HG03565 (cell line): Measurements from ENCODE around the gene RBKS.

Source experiments
- ATAC-seq: cut with Tn5 transposase; IDR thresholded peaks from one replicate; pipeline ENCODE4 v1.9.1; 2021; ENCODE audit warnings: mild to moderate bottlenecking, moderate library complexity; ENCODE audit not compliant: unreplicated experiment

The RBKS gene

DNA sequence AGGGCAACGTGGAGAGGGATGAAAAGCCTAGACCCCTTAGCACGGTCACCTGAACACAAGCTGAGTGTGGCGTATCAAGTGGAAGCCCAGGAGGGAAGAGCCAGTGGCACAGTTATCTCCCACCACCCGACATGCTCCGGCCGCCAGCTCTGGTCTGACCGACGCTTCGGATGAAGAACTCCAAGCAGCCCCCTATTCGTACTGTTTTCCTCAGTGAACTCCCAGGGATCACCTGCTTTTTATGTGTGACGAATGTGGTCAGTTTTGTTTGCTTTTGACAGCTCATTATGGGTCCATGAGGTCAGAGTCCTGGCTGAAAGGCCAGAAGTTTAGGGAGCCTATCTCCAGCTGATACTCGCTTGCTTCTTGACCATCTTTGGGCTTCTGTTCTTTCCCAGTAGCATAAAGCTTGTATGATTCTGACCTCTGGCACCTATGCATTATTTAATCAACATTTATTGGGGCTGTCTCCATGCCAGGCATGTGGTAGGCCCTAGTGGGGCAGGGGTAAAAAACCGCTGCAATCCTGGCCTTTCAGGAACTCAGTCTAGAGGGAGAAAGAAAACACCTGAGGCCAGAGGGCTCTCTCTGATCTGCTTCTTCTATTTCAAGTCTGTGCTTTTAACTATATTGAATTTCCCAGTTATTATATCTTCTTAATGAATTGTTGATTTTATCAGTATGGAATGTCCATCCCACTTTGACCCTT, 151.7 kb downstream of the RBKS start:
- ATAC-seq, result no peak

DNA sequence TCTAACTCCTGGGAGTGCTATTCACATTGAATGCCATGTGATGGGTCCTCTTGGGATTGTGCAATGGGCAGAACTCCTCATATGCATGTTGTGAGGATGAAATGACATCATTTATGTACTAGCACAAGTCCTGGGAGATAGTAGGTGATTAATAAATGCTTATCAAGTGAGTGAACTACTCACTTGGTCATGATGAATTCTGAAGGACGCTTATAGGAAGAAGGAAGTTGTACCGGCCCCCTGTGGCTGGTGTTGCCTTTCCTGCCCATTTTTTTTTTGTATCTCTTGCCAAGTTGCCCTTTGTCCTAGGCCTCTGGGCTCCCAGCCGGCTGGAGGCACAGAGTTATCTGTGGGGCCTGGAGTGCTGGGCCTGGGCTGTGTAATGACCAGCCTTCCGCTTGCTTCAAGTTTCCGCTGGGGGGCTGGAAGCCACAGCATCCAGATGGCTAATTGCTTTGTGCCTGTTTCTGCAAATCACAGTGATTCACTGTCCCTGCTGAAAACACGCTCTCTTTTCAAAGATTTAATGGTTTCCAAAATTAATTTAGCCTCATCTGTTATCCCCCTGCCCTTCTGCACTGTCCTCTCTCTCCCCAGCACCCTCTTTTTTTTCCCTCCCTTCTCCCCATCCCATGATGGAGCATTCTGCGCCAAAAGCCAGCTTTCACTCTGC, 152.4 kb downstream of the RBKS start:
- ATAC-seq, result no peak

DNA sequence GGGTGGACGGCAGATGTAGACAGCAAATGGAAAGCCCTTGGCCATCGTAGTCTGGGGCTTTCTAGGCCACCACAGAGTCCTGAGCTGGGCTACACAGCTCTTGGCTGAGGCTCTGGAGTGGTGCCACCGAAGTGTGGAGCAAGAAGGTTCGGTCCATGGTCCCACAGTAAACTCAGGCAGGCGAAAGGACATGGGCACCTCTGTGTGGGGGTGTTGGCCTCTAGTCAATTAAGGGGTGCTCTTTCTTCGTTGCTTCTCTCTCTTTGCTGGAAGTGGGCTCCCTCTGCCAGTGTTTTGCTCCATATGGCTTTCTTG, 153.3 kb downstream of the RBKS start:
- no peak for ATAC-seq

DNA sequence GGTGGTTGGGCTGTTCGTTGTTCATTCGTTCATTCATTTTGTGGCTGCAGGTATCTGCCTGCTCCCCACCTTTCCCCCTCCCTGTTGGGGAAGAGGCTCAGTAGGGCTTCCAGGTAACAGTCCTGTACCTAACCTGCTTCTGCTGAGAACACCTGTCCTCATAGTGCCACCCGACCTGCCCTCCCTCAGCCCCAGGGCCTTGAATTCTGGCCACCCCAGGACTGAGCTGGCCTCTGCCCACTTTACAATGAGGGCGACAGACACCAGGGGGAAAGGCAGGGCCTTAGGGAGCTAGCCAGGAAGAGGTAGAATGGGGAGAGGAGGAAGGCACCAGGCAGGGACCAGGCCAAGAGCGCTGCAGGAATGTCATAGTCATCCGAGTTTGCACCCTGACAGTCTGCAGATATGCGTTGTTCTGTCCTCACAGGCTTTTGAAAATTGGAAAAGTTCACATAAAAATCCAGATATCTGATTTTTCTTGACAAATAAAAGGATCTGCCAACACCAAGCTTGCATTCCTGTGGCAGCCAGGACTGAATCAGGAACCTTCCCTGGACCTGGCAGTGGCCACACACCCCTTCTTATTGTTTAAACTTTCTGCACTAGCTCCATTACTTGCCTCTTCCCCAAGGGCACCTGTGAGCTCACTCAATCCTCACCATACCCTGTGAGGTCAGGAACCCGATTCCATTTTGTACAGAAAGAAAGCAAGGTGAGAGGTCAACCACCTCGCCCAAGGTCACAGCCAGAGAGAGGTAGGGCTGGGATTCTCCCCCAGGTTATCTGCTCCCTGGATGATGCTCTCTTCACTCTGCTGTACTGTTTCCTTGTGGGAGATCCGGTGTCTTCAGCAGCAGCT, 153.9 kb downstream of the RBKS start:
- ATAC-seq, result no peak

DNA sequence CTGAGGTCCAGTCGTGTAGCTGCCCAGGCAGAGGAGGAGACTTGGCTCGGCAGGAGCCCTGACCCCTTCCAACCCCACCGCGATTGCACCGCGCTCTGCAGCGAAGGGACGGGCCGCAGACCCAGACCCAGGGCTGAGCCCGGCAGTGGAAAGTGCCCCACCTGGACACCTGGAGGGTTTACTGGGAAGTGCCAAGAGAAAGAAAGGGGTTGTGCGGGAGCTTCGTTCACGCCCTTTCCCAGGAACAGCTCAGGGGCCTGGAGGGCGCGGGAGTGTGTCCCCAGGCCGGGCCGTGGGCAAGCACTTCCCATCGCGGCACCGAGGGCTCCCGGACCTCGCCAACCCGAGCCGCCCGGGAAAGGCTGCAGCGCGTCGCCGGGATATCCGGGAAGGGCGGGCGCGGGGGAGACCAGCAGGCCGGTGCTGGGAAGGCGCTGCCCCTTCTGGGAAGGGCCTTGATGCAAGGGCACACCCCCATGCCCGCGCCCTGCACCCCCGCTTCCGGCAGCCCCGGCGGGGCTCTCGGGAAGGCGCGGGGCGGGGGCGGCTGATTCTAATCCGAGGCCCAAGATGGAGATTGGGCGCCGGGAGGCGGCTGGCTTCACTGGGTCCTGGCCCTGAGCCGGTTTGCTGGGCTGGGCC, 154.8 kb downstream of the RBKS start:
- no peak for ATAC-seq

GRCh38 chr2:27734305-27734704, 155.9 kb downstream of the RBKS start:
- ATAC-seq, result no peak
